Adrenal gland (tissue), 12 donors: ENCODE results near the gene PFKFB2. TPM values are rescaled to one million over a fixed set of nuclear protein-coding genes. Genes with fewer than 3 reads are reported as not detected.
A peak's percentile ranks its signal among the peaks of the same experiment; 100 is the strongest.

Experiments used
- DNase-seq, 7 donors: peaks; one replicate each; pipeline ENCODE4 v3.0.0-alpha.2; 2019 to 2020
- H3K27ac ChIP-seq, 5 donors: fragments of 200-600 bp; sonication (generic) in 4 of 5; 1 replicate in 3 of 5; 2 replicates in 2 of 5; pipeline versions ENCODE4 v1.5.1 to v1.8.0; 2016 to 2020; ENCODE audit warnings: mild to moderate bottlenecking in 1 of 5
- H3K27me3 ChIP-seq: fragments of 200-600 bp; 2 replicates; pipeline ENCODE4 v1.8.0; 2021
- H3K36me3 ChIP-seq, 2 donors: fragments of 200-600 bp; replicated peaks in 1 of 2; 1 replicate in 1 of 2; 2 replicates in 1 of 2; pipeline versions ENCODE4 v1.5.1 to v1.8.0; 2018 to 2022
- H3K4me1 ChIP-seq, 2 donors: fragments of 200-600 bp; replicated peaks in 1 of 2; 1 replicate in 1 of 2; 2 replicates in 1 of 2; pipeline versions ENCODE4 v1.5.1 to v1.8.0; 2018 to 2021
- H3K4me3 ChIP-seq, 4 donors: fragments of 200-600 bp; sonication (generic) in 3 of 4; one replicate each; pipeline ENCODE4 v1.5.1; 2016 to 2018
- H3K9me3 ChIP-seq, 3 donors: fragments of 200-600 bp; sonication (generic) in 1 of 3; replicated peaks in 1 of 3; 1 replicate in 2 of 3; 2 replicates in 1 of 3; pipeline versions ENCODE4 v1.5.1 to v1.8.0; 2016 to 2021
- CTCF ChIP-seq, 6 experiments: fragments of 450-650 bp in 4 of 6; fragments of 200-600 bp in 2 of 6; sonication (generic) in 1 of 6; IDR thresholded peaks; 1 replicate in 5 of 6; 2 replicates in 1 of 6; pipeline versions ENCODE4 v1.5.1 to v1.8.0; 2016 to 2021; ENCODE audit warnings: antibody characterized with exemption in 6 of 6, mild to moderate bottlenecking in 2 of 6, moderate library complexity in 1 of 6
- POLR2A ChIP-seq, 2 donors: fragments of 450-650 bp; IDR thresholded peaks; one replicate each; pipeline ENCODE4 v1.6.1; 2017; ENCODE audit warnings: antibody characterized with exemption in 2 of 2, mild to moderate bottlenecking in 2 of 2, moderate library complexity in 1 of 2
- WGBS, 4 donors: extraction: QIAGEN DNeasy Blood & Tissue Kit in 2 of 4; methylation state at CpG; one replicate each; pipeline versions ENCODE4 v1.1.5 to v1.1.7; 2013 to 2017; 5-methylcytosine and 5-hydroxymethylcytosine counted together
- intact Hi-C, 2 donors: fragments of 100-400 bp; cut with DNase I; formaldehyde crosslinking; loops; one replicate each; pipeline versions ENCODE4 v1.14.1 to v1.15.0; 2022 to 2023
- polyA plus RNA-seq, 3 donors: library from polyadenylated mRNA; stranded (reverse); fragments of 200-250 nt in 2 of 3; fragments of 350-450 nt in 1 of 3; fragmentation: Illumina TruSeq in 1 of 3; extraction: RNeasy Lipid Tissue Mini Kit (QIAGEN cat#74804) in 1 of 3; gene quantifications; one replicate each; pipeline ENCODE4 v1.2.3, GENCODE V29; 2013 to 2014
- total RNA-seq, 9 donors: library from RNA; depleted of rRNA in 4 of 9; stranded (reverse); fragments of >200 nt in 4 of 9; fragments of 120-200 nt in 1 of 9; fragmentation: NEBNext Ultra II Directional in 1 of 9; extraction: Animal tissue kit (Norgen Biotek cat#: 25700) in 1 of 9; gene quantifications; one replicate each; pipeline versions ENCODE4 v1.1.0 to v1.2.4, GENCODE V29; 2013 to 2023
- donor health status: healthy with polysubstance abuse.
- donor health status: Bipolar disorder and iron deficiency.
- donor health status: DM: yes; HTN: yes; CAD: no.
- donor health status: DM: no; HTN: no; CAD: no.
- donor health status: DM: no; HTN: no; CAD: no.
- donor health status: DM: yes; HTN: yes; CAD: no.

PFKFB2 gene
- total and polyA plus RNA-seq, 12 donors = 3.9 to 25.8 (median 13.5) TPM

DNA sequence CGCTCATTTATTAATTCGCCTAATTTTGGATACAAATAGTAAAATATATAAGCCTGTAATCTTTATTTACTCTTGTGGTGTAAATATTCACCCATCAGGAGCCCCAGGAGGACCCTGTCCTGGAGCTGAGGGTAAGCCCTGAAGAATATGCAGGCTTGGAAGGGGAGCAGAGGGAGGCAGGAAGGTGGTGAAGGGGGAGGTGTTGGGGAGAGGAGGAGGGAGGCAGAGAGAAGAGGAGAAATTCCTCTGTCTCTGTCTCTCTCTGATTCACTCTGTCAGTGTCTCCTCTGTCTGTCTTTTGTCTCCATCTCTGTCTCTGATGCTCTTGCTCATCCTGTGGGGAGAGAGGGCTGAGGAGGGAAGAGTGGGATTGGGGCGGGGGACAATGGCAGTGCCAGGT lies 32.8 kb downstream of the PFKFB2 start:
- Histone ChIP-seq H3K27ac (no peak overlapping the region), H3K4me1 (peaks cover 0 to 10% of the 10 kb centered on the region in 2 donors), H3K27me3 (no peaks in the 10 kb centered on the region), H3K9me3 (no peaks in the 10 kb centered on the region), H3K4me3 (no peak overlapping the region), H3K36me3 (no peaks in the 10 kb centered on the region)
- 58 to 87% (median 69%) methylated on average over 3 of the region's 3 CpGs for WGBS, 4 donors
- no peak for DNase-seq
- TF ChIP-seq CTCF (IDR thresholded peaks at IDR 0.05) (no peak), POLR2A (IDR thresholded peaks at IDR 0.05) (no peak)
- intact Hi-C loops = loop anchor here in 1 of 2 donors (5.0 kb wide), 1 partner anchor 411 kb away; the partner anchor contains the start of gene CR1

GRCh38 chr1:207088161-207088560 lies 35.1 kb downstream of the PFKFB2 start:
- 63 to 75% (median 67%) methylated on average over 2 of the region's 2 CpGs for WGBS, 4 donors

GRCh38 chr1:207088701-207089626 lies 35.9 kb downstream of the PFKFB2 start, which contains the start of gene C4BPB:
Gene C4BPB (plus strand): TSS chr1:207088860. CDS start chr1:207089532, 672 bp downstream.
- WGBS, 4 donors = 77 to 83% (median 81%) methylated on average over 8 to 9 of the region's 9 CpGs

More at GRCh38 chr1:207088161-207088560, 35.1 kb downstream of the PFKFB2 start:
- no peak overlapping the region for H3K27ac ChIP-seq
- TF ChIP-seq CTCF (IDR thresholded peaks at IDR 0.05) (no peak), POLR2A (IDR thresholded peaks at IDR 0.05) (no peak)
- intact Hi-C loops = loop anchor here in 1 of 2 donors (5.0 kb wide), 1 partner anchor 409 kb away; the partner anchor contains the start of gene CR1
- H3K36me3 ChIP-seq = no peaks in the 10 kb centered on the region
- no peak for DNase-seq
- H3K4me3 ChIP-seq = no peak overlapping the region
- no peaks in the 10 kb centered on the region for H3K9me3 ChIP-seq
- H3K4me1 ChIP-seq = peaks cover 0 to 10% of the 10 kb centered on the region in 2 donors
- H3K27me3 ChIP-seq = no peaks in the 10 kb centered on the region

More at GRCh38 chr1:207088701-207089626, 35.9 kb downstream of the PFKFB2 start, which contains the start of gene C4BPB:
- Histone ChIP-seq H3K36me3 (no peaks in the 10 kb centered on the region), H3K4me1 (peaks cover 0 to 10% of the 10 kb centered on the region in 2 donors), H3K27me3 (no peaks in the 10 kb centered on the region), H3K27ac (no peak within 1 kb of the TSS), H3K4me3 (no peak within 1 kb of the TSS), H3K9me3 (no peaks in the 10 kb centered on the region)
- TF ChIP-seq CTCF (IDR thresholded peaks at IDR 0.05) = no peak
- no peak for TF ChIP-seq POLR2A (IDR thresholded peaks at IDR 0.05)
- peak in 2 of 7 donors; percentile 15 to 27 for DNase-seq
- intact Hi-C loops = loop anchor here in 1 of 2 donors (5.0 kb wide), 1 partner anchor 408 kb away; the partner anchor contains the start of gene CR1
